WI38 (cell line): ENCODE results near the gene LRRTM3.

Experiments used
- H3K4me3 ChIP-seq: 2 replicates; pipeline ENCODE4 v1.5.1; 2011; ENCODE audit warnings: low read depth, mild to moderate bottlenecking, control low read depth, low read length
- TF ChIP-seq, protein P1 (sequence below): IDR thresholded peaks from 2 replicates; pipeline ENCODE4 v1.5.1; 2012; ENCODE audit warnings: low read depth, mild to moderate bottlenecking, control low read depth, low read length

Gene LRRTM3

GRCh38 chr10:67015225-67015624 is 89.4 kb downstream of the LRRTM3 start:
- H3K4me3 ChIP-seq = no peak overlapping the region
- TF ChIP-seq, protein P1, sequence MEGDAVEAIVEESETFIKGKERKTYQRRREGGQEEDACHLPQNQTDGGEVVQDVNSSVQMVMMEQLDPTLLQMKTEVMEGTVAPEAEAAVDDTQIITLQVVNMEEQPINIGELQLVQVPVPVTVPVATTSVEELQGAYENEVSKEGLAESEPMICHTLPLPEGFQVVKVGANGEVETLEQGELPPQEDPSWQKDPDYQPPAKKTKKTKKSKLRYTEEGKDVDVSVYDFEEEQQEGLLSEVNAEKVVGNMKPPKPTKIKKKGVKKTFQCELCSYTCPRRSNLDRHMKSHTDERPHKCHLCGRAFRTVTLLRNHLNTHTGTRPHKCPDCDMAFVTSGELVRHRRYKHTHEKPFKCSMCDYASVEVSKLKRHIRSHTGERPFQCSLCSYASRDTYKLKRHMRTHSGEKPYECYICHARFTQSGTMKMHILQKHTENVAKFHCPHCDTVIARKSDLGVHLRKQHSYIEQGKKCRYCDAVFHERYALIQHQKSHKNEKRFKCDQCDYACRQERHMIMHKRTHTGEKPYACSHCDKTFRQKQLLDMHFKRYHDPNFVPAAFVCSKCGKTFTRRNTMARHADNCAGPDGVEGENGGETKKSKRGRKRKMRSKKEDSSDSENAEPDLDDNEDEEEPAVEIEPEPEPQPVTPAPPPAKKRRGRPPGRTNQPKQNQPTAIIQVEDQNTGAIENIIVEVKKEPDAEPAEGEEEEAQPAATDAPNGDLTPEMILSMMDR = no peak

GRCh38 chr10:67017218-67017617 is 91.4 kb downstream of the LRRTM3 start:
- H3K4me3 ChIP-seq = no peak overlapping the region
- TF ChIP-seq, protein P1 = no peak

- no peak overlapping the region for H3K4me3 ChIP-seq
- TF ChIP-seq, protein P1 = no peak
Measured at GRCh38 chr10:67022099-67022498, 96.3 kb downstream of the LRRTM3 start.

DNA sequence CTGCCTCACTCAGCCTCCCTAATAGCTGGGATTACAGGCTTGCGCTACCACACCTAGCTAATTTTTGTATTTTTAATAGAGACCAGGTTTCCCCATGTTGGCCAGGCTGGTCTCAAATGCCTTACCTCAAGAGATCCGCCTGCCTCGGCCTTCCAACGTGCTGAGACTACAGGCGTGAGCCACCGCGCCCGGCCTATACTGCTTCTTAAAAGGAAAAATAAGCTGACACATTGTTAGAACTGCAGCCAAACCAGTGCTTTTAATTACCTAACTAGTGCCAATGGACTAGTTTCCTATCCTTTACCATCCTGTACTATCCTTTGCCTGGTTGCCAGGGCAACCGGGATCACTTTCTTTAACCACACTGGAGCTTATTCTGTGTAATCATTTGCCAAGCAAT is 108.0 kb downstream of the LRRTM3 start:
- TF ChIP-seq, protein P1 = no peak

DNA sequence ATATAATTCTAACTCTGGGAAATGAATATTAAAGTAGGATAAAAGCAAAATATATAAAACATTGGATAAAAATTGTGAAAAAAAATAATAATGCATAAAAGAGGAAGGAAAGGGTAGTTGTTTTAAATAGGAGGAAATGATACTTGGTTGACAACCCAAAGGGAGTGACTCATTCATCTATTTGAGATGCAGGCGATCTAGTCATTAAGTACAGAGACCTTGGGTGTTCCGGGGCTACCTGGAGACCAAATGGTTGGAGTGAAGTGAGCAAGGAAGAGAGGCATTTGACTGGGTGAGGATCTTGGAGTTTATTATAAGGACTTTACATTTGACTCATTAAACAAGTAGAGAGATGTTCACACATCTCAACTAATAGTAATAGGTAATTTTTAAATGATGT is 111.0 kb downstream of the LRRTM3 start:
- H3K4me3 ChIP-seq = no peak overlapping the region
- TF ChIP-seq, protein P1 = no peak

More for the DNA sequence above, 108.0 kb downstream of the LRRTM3 start:
- H3K4me3 ChIP-seq = no peak overlapping the region

DNA sequence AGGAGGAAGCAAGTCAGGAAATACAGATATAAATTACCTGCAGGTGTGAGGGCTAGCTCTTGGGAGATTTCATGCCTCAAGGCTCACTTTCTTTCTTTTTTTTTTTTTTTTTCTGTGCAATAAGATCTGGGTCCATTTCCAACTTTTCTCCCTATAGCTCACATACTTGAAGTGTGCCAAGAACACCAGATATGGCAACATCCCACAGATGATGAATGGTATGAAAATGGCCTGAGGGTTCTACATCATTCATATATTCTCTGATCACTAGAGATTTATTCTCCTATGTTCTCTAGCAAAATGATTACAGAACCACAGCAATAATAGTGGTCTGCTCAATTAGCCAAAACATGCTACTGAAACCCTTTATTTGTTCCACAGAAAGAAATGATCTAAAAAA is 117.2 kb downstream of the LRRTM3 start:
- no peak overlapping the region for H3K4me3 ChIP-seq
- TF ChIP-seq, protein P1 = no peak

GRCh38 chr10:67045404-67045803 is 119.6 kb downstream of the LRRTM3 start:
- no peak overlapping the region for H3K4me3 ChIP-seq
- TF ChIP-seq, protein P1 = no peak
